ENCODE data around the gene CASP5. TPM values are rescaled to one million over a fixed set of nuclear protein-coding genes. Genes with fewer than 3 reads are reported as not detected.

CASP5 gene
- total RNA-seq, 2 donors from 2014 or later, result not detected

DNA sequence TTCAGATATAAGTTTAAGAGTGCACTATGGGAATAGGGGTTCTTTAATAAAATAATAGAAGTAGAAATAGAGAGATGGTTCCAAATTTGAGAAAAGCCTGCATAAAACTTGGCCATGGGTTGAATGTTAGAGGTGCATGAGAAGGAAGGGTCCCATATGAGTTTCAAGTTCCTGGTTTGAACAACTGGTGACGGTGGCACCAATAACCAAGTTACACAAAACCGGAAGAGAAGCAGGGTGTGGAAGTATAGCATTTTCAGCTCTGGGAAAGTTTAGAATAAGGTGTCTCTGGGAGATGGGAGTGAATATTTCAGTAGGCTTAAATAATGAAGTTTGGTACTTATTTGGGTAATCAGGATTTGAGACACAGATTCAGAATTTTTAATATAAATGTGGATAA, 9.5 kb upstream of the CASP5 start:
- no peak for ATAC-seq
- Histone ChIP-seq H3K4me3 (no peak overlapping the region), H3K27ac (no peak overlapping the region), H3K4me1 (peaks cover 4% of the 10 kb centered on the region), H3K9me3 (no peaks in the 10 kb centered on the region), H3K36me3 (replicated peaks in 1 of 2; ENCODE audit: insufficient read depth in 1 of 2, low read depth in 2 of 2) (no peaks in the 10 kb centered on the region), H3K27me3 (no peaks in the 10 kb centered on the region)
- no peak for TF ChIP-seq POLR2A (IDR thresholded peaks at IDR 0.05)
- TF ChIP-seq, protein P1, sequence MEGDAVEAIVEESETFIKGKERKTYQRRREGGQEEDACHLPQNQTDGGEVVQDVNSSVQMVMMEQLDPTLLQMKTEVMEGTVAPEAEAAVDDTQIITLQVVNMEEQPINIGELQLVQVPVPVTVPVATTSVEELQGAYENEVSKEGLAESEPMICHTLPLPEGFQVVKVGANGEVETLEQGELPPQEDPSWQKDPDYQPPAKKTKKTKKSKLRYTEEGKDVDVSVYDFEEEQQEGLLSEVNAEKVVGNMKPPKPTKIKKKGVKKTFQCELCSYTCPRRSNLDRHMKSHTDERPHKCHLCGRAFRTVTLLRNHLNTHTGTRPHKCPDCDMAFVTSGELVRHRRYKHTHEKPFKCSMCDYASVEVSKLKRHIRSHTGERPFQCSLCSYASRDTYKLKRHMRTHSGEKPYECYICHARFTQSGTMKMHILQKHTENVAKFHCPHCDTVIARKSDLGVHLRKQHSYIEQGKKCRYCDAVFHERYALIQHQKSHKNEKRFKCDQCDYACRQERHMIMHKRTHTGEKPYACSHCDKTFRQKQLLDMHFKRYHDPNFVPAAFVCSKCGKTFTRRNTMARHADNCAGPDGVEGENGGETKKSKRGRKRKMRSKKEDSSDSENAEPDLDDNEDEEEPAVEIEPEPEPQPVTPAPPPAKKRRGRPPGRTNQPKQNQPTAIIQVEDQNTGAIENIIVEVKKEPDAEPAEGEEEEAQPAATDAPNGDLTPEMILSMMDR (IDR thresholded peaks at IDR 0.05), result no peak
- intact Hi-C loops (cut with DNase I), result no loop called here
- WGBS, 2 donors, result 78 to 81% methylated on average over 2 of the region's 2 CpGs
- DNase-seq, result no peak

DNA sequence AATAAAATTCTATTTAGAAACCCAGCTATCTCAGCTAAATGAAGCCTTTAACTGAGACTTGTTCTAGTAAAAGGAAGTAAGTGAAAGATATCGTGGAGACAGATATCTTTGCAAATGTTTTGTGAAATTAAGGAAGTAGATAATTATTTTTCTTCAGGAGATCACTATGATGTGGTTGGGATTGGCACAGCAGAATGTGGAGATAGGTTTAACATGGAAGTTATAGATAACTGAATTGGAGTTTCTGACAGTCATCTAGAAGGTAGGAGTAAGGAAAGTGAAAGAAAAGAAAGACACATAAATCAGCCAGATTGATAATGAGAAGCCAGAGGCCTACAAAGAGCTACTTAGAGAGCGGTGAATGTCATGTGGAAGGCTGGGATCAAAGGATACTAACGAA, 4.7 kb upstream of the CASP5 start:
- WGBS, 2 donors, result 51 to 70% methylated on average over 3 of the region's 3 CpGs

DNA sequence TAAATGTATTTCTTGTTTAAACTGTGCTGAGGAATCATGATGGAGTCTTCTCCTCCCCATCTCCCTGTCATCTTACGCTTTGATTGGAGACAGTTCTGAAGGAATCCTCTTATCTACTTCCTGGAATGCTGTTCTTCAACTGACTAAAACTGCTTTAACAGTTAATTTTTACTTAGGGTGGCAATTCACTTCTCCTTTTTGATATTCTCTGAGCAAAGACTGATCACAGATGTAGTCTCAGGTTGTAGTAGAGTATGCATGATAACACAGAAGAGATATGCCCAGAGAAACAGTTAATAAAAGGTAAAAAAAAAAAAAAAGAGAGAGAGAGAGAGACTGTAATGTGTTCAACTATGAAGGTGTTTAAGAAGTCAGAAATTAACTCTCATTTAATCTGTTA, 1.4 kb upstream of the CASP5 start:
- Histone ChIP-seq H3K9me3 (no peaks in the 10 kb centered on the region), H3K27ac (no peak overlapping the region), H3K27me3 (no peaks in the 10 kb centered on the region), H3K4me3 (no peak overlapping the region), H3K36me3 (replicated peaks in 1 of 2; ENCODE audit: insufficient read depth in 1 of 2, low read depth in 2 of 2) (no peaks in the 10 kb centered on the region), H3K4me1 (no peaks in the 10 kb centered on the region)
- intact Hi-C loops (cut with DNase I), result no loop called here
- TF ChIP-seq POLR2A (IDR thresholded peaks at IDR 0.05), result no peak
- ATAC-seq, result no peak
- no peak for DNase-seq
- 33 to 58% methylated on average over 1 of the region's 1 CpG for WGBS, 2 donors

More for the DNA sequence above, 4.7 kb upstream of the CASP5 start:
- Histone ChIP-seq H3K9me3 (no peaks in the 10 kb centered on the region), H3K4me1 (no peaks in the 10 kb centered on the region), H3K36me3 (replicated peaks in 1 of 2; ENCODE audit: insufficient read depth in 1 of 2, low read depth in 2 of 2) (no peaks in the 10 kb centered on the region), H3K4me3 (no peak overlapping the region), H3K27me3 (no peaks in the 10 kb centered on the region), H3K27ac (no peak overlapping the region)
- intact Hi-C loops (cut with DNase I), result no loop called here
- DNase-seq (no peak), ATAC-seq (no peak)
- TF ChIP-seq POLR2A (IDR thresholded peaks at IDR 0.05), result no peak
- TF ChIP-seq, protein P1 (IDR thresholded peaks at IDR 0.05), result no peak

DNA sequence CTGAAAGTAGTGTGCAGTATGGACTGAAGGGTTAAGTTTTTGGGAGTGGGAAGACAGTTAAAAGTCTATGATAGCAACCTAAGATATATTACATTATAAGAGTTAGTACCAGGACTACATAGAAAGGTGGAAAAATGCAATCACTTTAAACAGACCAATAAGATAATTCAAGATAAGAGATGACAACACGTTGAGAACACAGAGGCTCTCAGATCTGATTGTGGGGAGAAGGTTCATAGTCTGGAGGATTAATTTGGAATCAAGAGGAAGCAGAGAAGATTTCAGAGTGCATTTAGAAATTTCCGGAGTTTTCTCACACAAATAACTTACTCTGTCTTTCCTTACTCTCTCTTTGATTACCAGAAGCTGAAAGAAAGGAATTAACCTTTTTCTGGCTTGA, 441 bp downstream of the CASP5 start:
- WGBS, 2 donors, result 19 to 30% methylated on average over 2 of the region's 2 CpGs
- no peak overlapping the region for H3K4me3 ChIP-seq
- no peaks in the 10 kb centered on the region for H3K9me3 ChIP-seq
- intact Hi-C loops (cut with DNase I), result no loop called here
- no peaks in the 10 kb centered on the region for H3K27me3 ChIP-seq
- no peak for DNase-seq
- ATAC-seq, result no peak
- no peaks in the 10 kb centered on the region for H3K36me3 ChIP-seq (replicated peaks in 1 of 2; ENCODE audit: insufficient read depth in 1 of 2, low read depth in 2 of 2)
- no peak overlapping the region for H3K27ac ChIP-seq
- TF ChIP-seq, protein P1 (IDR thresholded peaks at IDR 0.05), result no peak
- no peak for TF ChIP-seq POLR2A (IDR thresholded peaks at IDR 0.05)
- H3K4me1 ChIP-seq, result no peaks in the 10 kb centered on the region

DNA sequence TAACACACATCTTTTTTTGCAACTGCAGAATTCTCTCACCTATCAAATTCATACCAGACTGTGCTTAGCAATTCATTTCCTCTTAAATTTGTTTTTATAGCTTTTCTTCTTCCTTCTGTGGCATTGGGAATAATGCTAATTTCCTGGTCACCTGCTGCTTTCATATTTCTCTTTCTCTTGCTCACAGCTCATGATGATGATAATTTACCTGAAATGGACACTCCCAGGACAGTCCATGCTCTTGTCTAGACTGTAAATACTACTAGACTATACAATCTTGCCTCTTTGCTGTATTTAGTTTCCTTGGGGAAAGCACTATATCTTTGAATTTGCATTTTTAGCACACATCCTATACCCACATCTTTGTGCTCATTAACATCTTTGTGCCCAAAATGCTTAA, 15.5 kb downstream of the CASP5 start:
- no peaks in the 10 kb centered on the region for H3K9me3 ChIP-seq
- DNase-seq, result no peak
- H3K27me3 ChIP-seq, result no peaks in the 10 kb centered on the region
- no peaks in the 10 kb centered on the region for H3K36me3 ChIP-seq (replicated peaks in 1 of 2; ENCODE audit: insufficient read depth in 1 of 2, low read depth in 2 of 2)
- intact Hi-C loops (cut with DNase I), result no loop called here
- no peak for ATAC-seq
- no peaks in the 10 kb centered on the region for H3K4me1 ChIP-seq
- no peak for TF ChIP-seq POLR2A (IDR thresholded peaks at IDR 0.05)
- TF ChIP-seq, protein P1 (IDR thresholded peaks at IDR 0.05), result no peak
- no peak overlapping the region for H3K4me3 ChIP-seq
- no peak overlapping the region for H3K27ac ChIP-seq
